Measurements from ENCODE around the gene BLTP3A.

DNA sequence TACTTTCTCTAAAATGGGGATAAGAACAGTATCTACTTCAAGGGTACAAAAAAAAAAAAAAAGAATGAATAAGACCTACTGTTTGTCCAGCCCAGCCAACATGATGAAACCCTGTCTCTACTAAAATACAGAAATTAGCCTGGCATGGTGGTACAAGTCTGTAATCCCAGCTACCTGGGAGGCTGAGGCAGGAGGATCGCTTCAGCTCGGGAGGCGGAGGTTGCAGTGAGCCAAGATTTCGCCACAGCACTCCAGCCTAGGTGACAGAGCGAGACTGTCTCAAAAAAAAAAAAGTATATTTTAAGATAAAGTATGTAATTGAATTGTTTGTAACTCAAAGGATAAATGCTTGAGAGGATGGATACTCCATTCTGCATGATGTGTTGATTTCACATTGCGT lies 2.0 kb downstream of the BLTP3A start:
- TF ChIP-seq CTBP1 (IDR thresholded peaks at IDR 0.05; ENCODE audit: borderline replicate concordance) (no peak), SP1 (IDR thresholded peaks at IDR 0.05) (no peak), FOXM1 (IDR thresholded peaks at IDR 0.05; ENCODE audit: borderline replicate concordance) (no peak), ELF4 (IDR thresholded peaks at IDR 0.05) (no peak), ARNT (IDR thresholded peaks at IDR 0.05) (no peak), FOXA1 (IDR thresholded peaks at IDR 0.05) (no peak), BHLHE40 (IDR thresholded peaks at IDR 0.05; ENCODE audit: borderline replicate concordance) (no peak), NFRKB (IDR thresholded peaks at IDR 0.05) (no peak), SUZ12 (IDR thresholded peaks at IDR 0.05) (no peak), TARDBP (IDR thresholded peaks at IDR 0.05) (no peak), PKNOX1 (IDR thresholded peaks at IDR 0.05) (no peak), L3MBTL2 (conservative IDR thresholded peaks at IDR 0.05) (no peak), HDGF (IDR thresholded peaks at IDR 0.05; ENCODE audit: borderline replicate concordance) (no peak)
